Duodenal mucosa (tissue), 2 donors: ENCODE measurements around the gene HPN.
A peak's percentile ranks its signal among the peaks of the same experiment; 100 is the strongest.

Experiments
- H3K27ac ChIP-seq: one replicate; pipeline ENCODE4 v1.7.0; 2013; ENCODE audit warnings: low read depth, low read length
- H3K27me3 ChIP-seq, 2 donors: one replicate each; pipeline ENCODE4 v1.7.0; 2013; ENCODE audit warnings: low read length in 2 of 2, control low read depth in 1 of 2; ENCODE audit not compliant: insufficient read depth in 2 of 2, control insufficient read depth in 1 of 2
- H3K36me3 ChIP-seq, 2 donors: one replicate each; pipeline ENCODE4 v1.7.0; 2013; ENCODE audit warnings: low read length in 2 of 2, control low read depth in 1 of 2; ENCODE audit not compliant: insufficient read depth in 2 of 2, control insufficient read depth in 1 of 2
- H3K4me1 ChIP-seq, 2 donors: one replicate each; pipeline ENCODE4 v1.7.0; 2013; ENCODE audit warnings: low read length in 2 of 2, control low read depth in 1 of 2; ENCODE audit not compliant: insufficient read depth in 2 of 2, control insufficient read depth in 1 of 2
- H3K4me3 ChIP-seq, 2 donors: one replicate each; pipeline ENCODE4 v1.7.0; 2013; ENCODE audit warnings: low read length in 2 of 2, low read depth in 1 of 2
- H3K9ac ChIP-seq, 2 donors: one replicate each; pipeline ENCODE4 v1.7.0; 2013; ENCODE audit warnings: low read length in 2 of 2, low read depth in 1 of 2
- H3K9me3 ChIP-seq, 2 donors: one replicate each; pipeline ENCODE4 v1.7.0; 2013; ENCODE audit warnings: low read length in 2 of 2, control low read depth in 1 of 2; ENCODE audit not compliant: control insufficient read depth in 1 of 2

Gene HPN

DNA sequence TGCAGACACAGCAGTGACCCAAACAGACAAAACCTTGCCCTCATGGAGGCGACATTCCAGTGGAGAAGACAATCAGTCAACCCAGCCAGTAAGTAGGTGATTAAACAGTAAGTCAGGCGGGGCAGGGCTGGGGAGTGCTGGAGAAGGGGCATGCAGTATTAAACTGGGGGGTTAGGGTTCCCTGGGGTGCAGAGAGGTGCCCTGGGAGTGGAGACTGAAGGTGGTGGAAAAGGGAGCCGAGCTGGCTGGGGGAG lies 42.9 kb downstream of the HPN start:
- H3K27me3 ChIP-seq = peaks cover 0 to 7% of the 10 kb centered on the region in 2 donors
- H3K9me3 ChIP-seq = no peaks in the 10 kb centered on the region
- H3K9ac ChIP-seq = no peak overlapping the region
- peaks cover 0 to 5% of the 10 kb centered on the region in 2 donors for H3K4me1 ChIP-seq
- H3K36me3 ChIP-seq = no peaks in the 10 kb centered on the region
- H3K27ac ChIP-seq = no peak overlapping the region
- no peak overlapping the region for H3K4me3 ChIP-seq

- Histone ChIP-seq H3K4me1 (peaks cover 0 to 12% of the 10 kb centered on the region in 2 donors), H3K9me3 (no peaks in the 10 kb centered on the region), H3K36me3 (no peaks in the 10 kb centered on the region), H3K4me3 (no peak overlapping the region), H3K27ac (no peak overlapping the region), H3K27me3 (peaks cover 4 to 7% of the 10 kb centered on the region in 2 donors), H3K9ac (no peak overlapping the region)
Measured at GRCh38 chr19:35085947-35086346, 44.4 kb downstream of the HPN start.

DNA sequence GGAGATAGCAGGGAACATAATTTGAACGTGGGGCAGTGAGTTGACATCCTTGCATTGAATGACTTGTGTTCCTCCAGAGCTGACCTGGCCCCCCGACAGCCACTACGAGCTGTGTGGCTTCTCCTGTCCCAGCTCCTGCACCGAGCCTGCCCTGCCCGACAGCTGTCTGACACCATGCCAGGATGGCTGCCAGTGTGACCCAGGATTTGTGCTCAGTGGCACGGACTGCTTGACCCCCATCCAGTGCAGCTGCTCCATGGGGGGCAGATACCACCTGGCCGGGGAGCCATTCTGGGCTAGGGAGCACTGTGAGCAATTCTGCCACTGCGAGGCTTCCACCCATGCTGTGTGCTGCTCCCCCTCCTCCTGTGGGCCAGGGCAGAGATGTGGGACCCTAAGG lies 44.9 kb downstream of the HPN start:
- Histone ChIP-seq H3K9me3 (no peaks in the 10 kb centered on the region), H3K9ac (no peak overlapping the region), H3K4me3 (no peak overlapping the region), H3K27me3 (peaks cover 4 to 7% of the 10 kb centered on the region in 2 donors), H3K36me3 (no peaks in the 10 kb centered on the region), H3K4me1 (peaks cover 0 to 12% of the 10 kb centered on the region in 2 donors), H3K27ac (no peak overlapping the region)

- Histone ChIP-seq H3K27me3 (peaks cover 4 to 7% of the 10 kb centered on the region in 2 donors), H3K4me1 (peaks cover 0 to 12% of the 10 kb centered on the region in 2 donors), H3K9me3 (no peaks in the 10 kb centered on the region), H3K4me3 (no peak overlapping the region), H3K36me3 (no peaks in the 10 kb centered on the region), H3K9ac (no peak overlapping the region), H3K27ac (no peak overlapping the region)
Measured at GRCh38 chr19:35087393-35087792, 45.9 kb downstream of the HPN start.

DNA sequence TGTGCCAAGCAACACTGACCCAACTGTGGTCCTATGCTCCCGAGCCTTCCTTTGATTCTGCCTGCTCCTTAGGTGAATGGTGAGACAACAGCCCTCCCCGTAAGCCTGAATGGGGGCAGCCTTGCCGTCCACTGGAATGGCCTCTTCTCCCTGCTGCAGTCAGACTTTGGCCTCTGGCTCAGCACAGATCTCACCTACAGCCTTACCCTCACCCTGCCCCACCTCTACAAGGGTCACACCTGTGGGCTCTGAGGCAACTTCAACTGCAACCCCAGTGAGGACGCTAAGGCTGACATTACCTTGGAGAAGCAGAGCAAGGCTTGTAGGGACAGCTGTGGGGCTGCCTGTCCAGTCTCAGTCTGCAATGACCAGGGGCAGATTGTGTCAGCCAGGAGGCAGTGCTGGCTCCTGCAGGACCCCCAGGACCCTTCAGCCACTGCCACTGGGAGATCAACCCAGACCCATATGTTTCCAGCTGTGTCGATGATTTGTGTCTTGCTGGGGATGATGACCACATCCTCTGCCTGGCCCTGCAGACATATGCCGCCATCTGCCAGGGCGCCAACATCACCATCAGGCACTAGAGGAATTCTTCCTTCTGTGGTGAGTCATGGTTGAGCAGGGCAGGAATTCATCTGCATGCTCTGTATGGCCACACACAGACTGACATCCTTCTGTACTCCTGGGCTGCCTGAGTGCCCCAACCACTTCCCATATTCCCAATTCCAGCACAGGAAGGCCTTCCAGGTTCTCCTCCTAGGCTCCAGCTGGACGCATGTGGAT lies 46.8 kb downstream of the HPN start:
- Histone ChIP-seq H3K9me3 (no peaks in the 10 kb centered on the region), H3K9ac (no peak overlapping the region), H3K4me3 (no peak overlapping the region), H3K36me3 (no peaks in the 10 kb centered on the region), H3K27ac (no peak overlapping the region), H3K27me3 (peaks cover 4 to 7% of the 10 kb centered on the region in 2 donors), H3K4me1 (peaks cover 0 to 12% of the 10 kb centered on the region in 2 donors)

GRCh38 chr19:35089554-35089953 lies 48.0 kb downstream of the HPN start:
- Histone ChIP-seq H3K36me3 (no peaks in the 10 kb centered on the region), H3K9me3 (no peaks in the 10 kb centered on the region), H3K27me3 (peaks cover 4 to 7% of the 10 kb centered on the region in 2 donors), H3K9ac (no peak overlapping the region), H3K4me3 (no peak overlapping the region), H3K27ac (no peak overlapping the region), H3K4me1 (peaks cover 0 to 12% of the 10 kb centered on the region in 2 donors)

DNA sequence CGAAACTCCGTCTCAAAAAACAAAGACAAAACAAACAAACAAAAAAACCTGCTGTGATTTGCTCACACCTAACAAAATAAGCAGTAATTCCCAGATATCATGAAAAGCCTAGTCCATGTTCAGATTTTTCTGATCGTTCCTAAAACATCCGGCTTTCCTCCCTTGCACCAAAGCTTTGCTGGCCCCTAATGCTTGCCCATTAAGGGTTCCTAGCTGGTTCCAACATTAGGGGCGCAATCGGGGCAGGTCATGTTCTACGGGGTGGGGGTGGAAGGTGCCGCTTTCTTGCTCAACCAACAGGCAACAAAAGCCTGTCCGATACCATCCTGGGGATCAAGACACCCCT lies 48.6 kb downstream of the HPN start:
- Histone ChIP-seq H3K9me3 (no peaks in the 10 kb centered on the region), H3K36me3 (no peaks in the 10 kb centered on the region), H3K4me3 (peak overlapping the region; percentile 18 to 40), H3K27me3 (peaks cover 4 to 7% of the 10 kb centered on the region in 2 donors), H3K4me1 (peaks cover 0 to 12% of the 10 kb centered on the region in 2 donors), H3K9ac (no peak overlapping the region), H3K27ac (no peak overlapping the region)

DNA sequence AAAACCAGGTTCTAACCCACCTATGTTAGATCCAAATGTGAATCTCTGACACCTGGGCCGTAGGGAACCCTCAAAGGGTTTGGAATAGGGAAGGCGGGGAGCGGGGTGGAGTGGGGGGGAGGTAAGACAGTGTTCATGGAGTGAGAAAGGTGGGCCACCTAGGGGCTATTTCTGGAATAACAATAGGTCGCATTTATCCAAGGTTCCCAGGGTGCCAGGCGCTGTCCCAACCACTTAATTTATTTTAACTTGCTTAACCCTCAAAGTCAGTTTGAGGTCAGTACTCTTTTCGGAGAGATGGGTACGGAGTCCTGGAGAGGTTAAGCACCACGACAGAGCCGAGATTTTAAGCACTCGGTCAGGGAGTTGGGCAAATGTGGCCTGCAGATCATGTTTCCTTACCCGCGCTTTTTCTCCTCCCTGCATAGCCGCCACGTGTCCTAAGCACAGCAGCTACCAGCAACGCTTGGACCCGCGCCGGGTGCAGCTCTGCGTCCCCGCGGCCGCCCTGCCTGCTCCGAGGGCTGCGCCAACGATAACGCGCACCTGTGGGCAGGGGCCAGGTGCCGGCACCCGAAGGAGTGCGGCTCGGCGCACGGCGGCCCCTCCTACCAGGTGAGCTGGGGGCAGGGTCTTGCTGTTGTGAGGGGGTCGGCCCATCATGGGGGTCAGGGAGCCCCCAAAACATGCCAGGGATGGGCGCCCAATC lies 49.1 kb downstream of the HPN start:
- H3K4me1 ChIP-seq = peaks cover 0 to 12% of the 10 kb centered on the region in 2 donors
- no peaks in the 10 kb centered on the region for H3K9me3 ChIP-seq
- H3K27ac ChIP-seq = no peak overlapping the region
- no peaks in the 10 kb centered on the region for H3K36me3 ChIP-seq
- H3K27me3 ChIP-seq = peaks cover 4 to 7% of the 10 kb centered on the region in 2 donors
- H3K9ac ChIP-seq = no peak overlapping the region
- H3K4me3 ChIP-seq = peak overlapping the region; percentile 18 to 40

- H3K9me3 ChIP-seq = no peaks in the 10 kb centered on the region
- peaks cover 4 to 5% of the 10 kb centered on the region in 2 donors for H3K27me3 ChIP-seq
- H3K9ac ChIP-seq = no peak overlapping the region
- H3K27ac ChIP-seq = no peak overlapping the region
- H3K36me3 ChIP-seq = no peaks in the 10 kb centered on the region
- peaks cover 0 to 9% of the 10 kb centered on the region in 2 donors for H3K4me1 ChIP-seq
- no peak overlapping the region for H3K4me3 ChIP-seq
Measured at GRCh38 chr19:35093430-35093829, 51.9 kb downstream of the HPN start.

- H3K4me1 ChIP-seq = peaks cover 0 to 7% of the 10 kb centered on the region in 2 donors
- H3K9me3 ChIP-seq = no peaks in the 10 kb centered on the region
- H3K27me3 ChIP-seq = peaks cover 3 to 4% of the 10 kb centered on the region in 2 donors
- no peaks in the 10 kb centered on the region for H3K36me3 ChIP-seq
- H3K4me3 ChIP-seq = no peak overlapping the region
- no peak overlapping the region for H3K27ac ChIP-seq
- H3K9ac ChIP-seq = no peak overlapping the region
Measured at GRCh38 chr19:35093941-35094647, 52.6 kb downstream of the HPN start.
